H1 (cell line): ENCODE results near the gene UMOD.

Experiments used
- POLR2A ChIP-seq, 2 experiments: IDR thresholded peaks; 1 replicate in 1 of 2; 2 replicates in 1 of 2; pipeline ENCODE4 v1.6.1; 2011; ENCODE audit warnings: low read depth in 2 of 2, low read length in 2 of 2, mild to moderate bottlenecking in 2 of 2; ENCODE audit errors: control extremely low read depth in 1 of 2
- RAD21 ChIP-seq, 2 experiments: IDR thresholded peaks in 1 of 2; conservative IDR thresholded peaks in 1 of 2; 2 replicates each; pipeline ENCODE4 v1.6.1; 2011; ENCODE audit warnings: low read depth in 2 of 2, low read length in 2 of 2, improper control_type of control experiment in 1 of 2, inconsistent platforms in 1 of 2, mild to moderate bottlenecking in 1 of 2, moderate library complexity in 1 of 2
- SP1 ChIP-seq: IDR thresholded peaks from 2 replicates; pipeline ENCODE4 v1.6.1; 2011; ENCODE audit warnings: low read depth, low read length
- ZNF274 ChIP-seq: IDR thresholded peaks from 2 replicates; pipeline ENCODE4 v1.7.0; 2012; ENCODE audit warnings: low read length, borderline replicate concordance; ENCODE audit errors: extremely low read depth
- TF ChIP-seq, protein P1 (sequence below), 3 experiments: IDR thresholded peaks; 1 replicate in 2 of 3; 2 replicates in 1 of 3; pipeline versions ENCODE4 v1.5.1 to v1.6.1; 2011; ENCODE audit warnings: low read length in 3 of 3, mild to moderate bottlenecking in 3 of 3, inconsistent platforms in 2 of 3, low read depth in 1 of 3, moderate library complexity in 1 of 3; ENCODE audit not compliant: insufficient read depth in 1 of 3; ENCODE audit errors: control extremely low read depth in 1 of 3

DNA sequence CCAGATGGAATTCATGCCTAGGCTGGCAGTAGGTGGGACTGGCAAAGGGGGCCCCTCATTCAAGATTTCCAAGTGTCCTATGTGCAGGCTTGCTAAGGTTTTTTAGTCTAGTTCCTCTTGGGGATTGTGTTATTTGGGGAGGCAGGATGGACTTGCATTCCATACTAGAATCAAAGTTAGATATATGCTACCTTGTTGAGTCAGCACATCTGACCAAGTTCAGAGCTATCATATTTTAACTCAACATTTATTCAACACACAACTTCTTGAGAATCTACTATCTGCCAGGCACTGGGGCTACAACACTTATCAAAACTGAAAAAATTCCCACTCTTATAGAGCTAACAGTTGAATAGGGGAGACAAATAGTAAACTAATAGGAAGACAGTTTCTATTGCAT is 31.9 kb downstream of the UMOD start:
- TF ChIP-seq SP1 (no peak), RAD21 (IDR thresholded peaks at IDR 0.05 in 1 of 2, conservative IDR thresholded peaks at IDR 0.05 in 1 of 2; ENCODE audit: low read depth in 2 of 2, low read length in 2 of 2) (no peak), POLR2A (IDR thresholded peaks at IDR 0.05; ENCODE audit: control extremely low read depth in 1 of 2, low read depth in 2 of 2, low read length in 2 of 2) (no peak), ZNF274 (no peak)
- TF ChIP-seq, protein P1, sequence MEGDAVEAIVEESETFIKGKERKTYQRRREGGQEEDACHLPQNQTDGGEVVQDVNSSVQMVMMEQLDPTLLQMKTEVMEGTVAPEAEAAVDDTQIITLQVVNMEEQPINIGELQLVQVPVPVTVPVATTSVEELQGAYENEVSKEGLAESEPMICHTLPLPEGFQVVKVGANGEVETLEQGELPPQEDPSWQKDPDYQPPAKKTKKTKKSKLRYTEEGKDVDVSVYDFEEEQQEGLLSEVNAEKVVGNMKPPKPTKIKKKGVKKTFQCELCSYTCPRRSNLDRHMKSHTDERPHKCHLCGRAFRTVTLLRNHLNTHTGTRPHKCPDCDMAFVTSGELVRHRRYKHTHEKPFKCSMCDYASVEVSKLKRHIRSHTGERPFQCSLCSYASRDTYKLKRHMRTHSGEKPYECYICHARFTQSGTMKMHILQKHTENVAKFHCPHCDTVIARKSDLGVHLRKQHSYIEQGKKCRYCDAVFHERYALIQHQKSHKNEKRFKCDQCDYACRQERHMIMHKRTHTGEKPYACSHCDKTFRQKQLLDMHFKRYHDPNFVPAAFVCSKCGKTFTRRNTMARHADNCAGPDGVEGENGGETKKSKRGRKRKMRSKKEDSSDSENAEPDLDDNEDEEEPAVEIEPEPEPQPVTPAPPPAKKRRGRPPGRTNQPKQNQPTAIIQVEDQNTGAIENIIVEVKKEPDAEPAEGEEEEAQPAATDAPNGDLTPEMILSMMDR (IDR thresholded peaks at IDR 0.05; ENCODE audit: control extremely low read depth in 1 of 3, insufficient read depth in 1 of 3, low read depth in 1 of 3, low read length in 3 of 3) = no peak
